CD4-positive, alpha-beta memory T cell (primary cell): ENCODE results near the gene GAS2L2. TPM values are rescaled to one million over a fixed set of nuclear protein-coding genes. Genes with fewer than 3 reads are reported as not detected.
"Not testable (repeated sequence)": the region's sequence is repeated elsewhere in the genome, so short reads cannot be mapped to it uniquely, and the experiment has no call there.

Experiments used
- CTCF ChIA-PET: fragments of 350-600 bp; sonication (Branson Sonifier 250); formaldehyde crosslinking; loops from one replicate; lab custom pipeline; 2021; ENCODE audit warnings: inconsistent platforms; ENCODE audit not compliant: partially characterized antibody; lab: Charles Lee
- POLR2A ChIA-PET: fragments of 350-600 bp; sonication (Branson Sonifier 250); formaldehyde crosslinking; loops from one replicate; lab custom pipeline; 2021; ENCODE audit not compliant: partially characterized antibody; lab: Charles Lee
- DNase-seq, 5 donors: peaks; one replicate each; pipeline versions ENCODE4 v3.0.0 to v3.0.0-alpha.2; 2020 to 2022; ENCODE audit warnings: mixed read lengths in 1 of 5
- H3K27ac ChIP-seq: one replicate; pipeline ENCODE4 v1.7.0; 2013; ENCODE audit warnings: low read depth, low read length
- H3K27me3 ChIP-seq: 2 replicates; pipeline ENCODE4 v1.7.0; 2013; ENCODE audit warnings: mild to moderate bottlenecking, low read length, moderate library complexity; ENCODE audit not compliant: insufficient read depth
- H3K36me3 ChIP-seq: 2 replicates; pipeline ENCODE4 v1.7.0; 2013; ENCODE audit warnings: mild to moderate bottlenecking, low read length, moderate library complexity; ENCODE audit not compliant: insufficient read depth
- H3K4me1 ChIP-seq: 2 replicates; pipeline ENCODE4 v1.7.0; 2013; ENCODE audit warnings: mild to moderate bottlenecking, low read length, moderate library complexity; ENCODE audit not compliant: insufficient read depth
- H3K4me3 ChIP-seq, 2 donors: one replicate each; pipeline ENCODE4 v1.7.0; 2013; ENCODE audit warnings: low read length in 2 of 2, mild to moderate bottlenecking in 1 of 2
- H3K9me3 ChIP-seq, 2 donors: one replicate each; pipeline ENCODE4 v1.7.0; 2013; ENCODE audit warnings: low read length in 2 of 2, control low read depth in 1 of 2; ENCODE audit not compliant: control insufficient read depth in 1 of 2
- H3K27ac Mint-ChIP-seq, 7 donors: one replicate each; pipeline ENCODE4 v1.8.0; 2020 to 2021; ENCODE audit warnings: mixed read lengths in 7 of 7, mild to moderate bottlenecking in 6 of 7, inconsistent platforms in 3 of 7, moderate library complexity in 3 of 7
- H3K27me3 Mint-ChIP-seq, 2 donors: one replicate each; pipeline ENCODE4 v1.8.0; 2020 to 2021; ENCODE audit warnings: mixed read lengths in 2 of 2
- H3K36me3 Mint-ChIP-seq, 2 donors: one replicate each; pipeline ENCODE4 v1.8.0; 2020 to 2021; ENCODE audit warnings: mixed read lengths in 2 of 2, inconsistent platforms in 1 of 2, mild to moderate bottlenecking in 1 of 2
- H3K4me1 Mint-ChIP-seq, 4 donors: one replicate each; pipeline ENCODE4 v1.8.0; 2020 to 2021; ENCODE audit warnings: mixed read lengths in 4 of 4, mild to moderate bottlenecking in 1 of 4
- H3K4me3 Mint-ChIP-seq, 8 donors: one replicate each; pipeline ENCODE4 v1.8.0; 2020 to 2021; ENCODE audit warnings: mixed read lengths in 8 of 8, mild to moderate bottlenecking in 7 of 8, moderate library complexity in 6 of 8, inconsistent platforms in 3 of 8
- H3K9me3 Mint-ChIP-seq, 8 donors: one replicate each; pipeline ENCODE4 v1.8.0; 2020 to 2021; ENCODE audit warnings: mixed read lengths in 8 of 8, mild to moderate bottlenecking in 5 of 8, inconsistent platforms in 3 of 8, moderate library complexity in 1 of 8
- intact Hi-C: fragments of 100-400 bp; cut with micrococcal nuclease; formaldehyde crosslinking; loops from one replicate; pipeline ENCODE4 v1.15.1; 2023
- polyA plus RNA-seq, 2 donors: library from polyadenylated mRNA; unstranded; fragments of 300-500 nt; fragmentation: Illumina TruSeq; gene quantifications; one replicate each; pipeline ENCODE4 v1.2.3, GENCODE V29; 2021
- total RNA-seq, 2 experiments: library from RNA; stranded (reverse); gene quantifications; one replicate each; pipeline ENCODE4 v1.2.3, GENCODE V29; 2021

The GAS2L2 gene
- total and polyA plus RNA-seq, 4 experiments from 2014 or later, result 0.13 to 0.26 TPM; not detected in 2

DNA sequence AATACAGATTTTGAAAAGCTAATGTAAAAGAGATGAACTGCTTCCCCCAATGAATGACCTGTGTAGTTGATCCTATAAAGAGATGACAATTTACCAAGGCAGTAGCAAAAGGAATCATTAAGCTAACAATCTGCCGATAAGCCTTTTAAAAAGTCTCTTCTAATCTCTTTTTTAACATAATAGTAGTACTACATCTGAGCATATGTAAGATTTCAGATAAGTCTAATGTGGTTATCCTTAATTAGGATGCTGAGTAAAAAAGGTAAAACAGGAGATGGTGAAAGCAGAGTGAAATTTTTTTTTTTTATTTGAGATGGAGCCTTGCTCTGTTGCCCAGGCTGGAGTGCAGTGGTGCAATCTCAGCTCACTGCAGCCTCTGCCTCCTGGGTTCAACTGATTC lies 47.8 kb downstream of the GAS2L2 start:
- Mint-ChIP-seq H3K36me3 (peaks cover 32 to 45% of the 10 kb centered on the region in 2 donors), H3K27me3 (no peaks in the 10 kb centered on the region), H3K27ac (no peak overlapping the region), H3K9me3 (peaks cover 0 to 3% (median 0%) of the 10 kb centered on the region in 8 donors), H3K4me3 (no peak overlapping the region), H3K4me1 (peaks cover 29 to 54% (median 37%) of the 10 kb centered on the region in 4 donors)
- Histone ChIP-seq H3K27me3 (no peaks in the 10 kb centered on the region), H3K9me3 (no peaks in the 10 kb centered on the region), H3K4me3 (no peak overlapping the region), H3K4me1 (peaks cover 10% of the 10 kb centered on the region), H3K36me3 (peaks cover 2% of the 10 kb centered on the region), H3K27ac (no peak overlapping the region)
- intact Hi-C loops, result no loop called here
- no peak for DNase-seq
- ChIA-PET POLR2A (no interaction called here), CTCF (no interaction called here)

DNA sequence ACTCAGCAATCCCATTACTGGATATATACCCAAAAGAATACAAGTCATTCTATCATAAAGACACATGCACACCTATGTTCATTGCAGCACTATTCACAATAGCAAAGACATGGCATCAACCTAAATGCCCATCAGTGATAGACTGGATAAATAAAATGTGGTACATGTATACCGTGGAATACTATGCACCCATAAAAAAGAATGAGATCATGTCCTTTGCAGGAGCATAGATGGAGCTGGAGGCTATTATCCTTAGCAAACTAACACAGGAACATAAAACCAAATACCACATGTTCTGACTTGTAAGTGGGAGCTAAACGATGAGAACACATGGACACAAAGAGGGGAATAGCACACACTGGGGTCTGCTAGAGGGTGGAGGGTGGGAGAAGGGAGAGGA lies 49.7 kb downstream of the GAS2L2 start:
- H3K4me1 Mint-ChIP-seq, result peaks cover 21 to 44% (median 28%) of the 10 kb centered on the region in 4 donors
- H3K9me3 Mint-ChIP-seq, H3K4me3 Mint-ChIP-seq, H3K27me3 Mint-ChIP-seq, POLR2A ChIA-PET, H3K27me3 ChIP-seq, H3K4me1 ChIP-seq, H3K4me3 ChIP-seq, H3K27ac ChIP-seq, H3K36me3 ChIP-seq, DNase-seq, intact Hi-C loops, H3K9me3 ChIP-seq: not testable (repeated sequence)
- CTCF ChIA-PET, result interaction anchor here (0.9 kb wide), 1 partner anchor 9 kb away, joined by 3 read pairs; no protein-coding TSS in a partner anchor
- H3K27ac Mint-ChIP-seq, result peak overlapping the region in 2 of 7 donors; percentile 31 to 70
- peaks cover 26 to 38% of the 10 kb centered on the region in 2 donors for H3K36me3 Mint-ChIP-seq

DNA sequence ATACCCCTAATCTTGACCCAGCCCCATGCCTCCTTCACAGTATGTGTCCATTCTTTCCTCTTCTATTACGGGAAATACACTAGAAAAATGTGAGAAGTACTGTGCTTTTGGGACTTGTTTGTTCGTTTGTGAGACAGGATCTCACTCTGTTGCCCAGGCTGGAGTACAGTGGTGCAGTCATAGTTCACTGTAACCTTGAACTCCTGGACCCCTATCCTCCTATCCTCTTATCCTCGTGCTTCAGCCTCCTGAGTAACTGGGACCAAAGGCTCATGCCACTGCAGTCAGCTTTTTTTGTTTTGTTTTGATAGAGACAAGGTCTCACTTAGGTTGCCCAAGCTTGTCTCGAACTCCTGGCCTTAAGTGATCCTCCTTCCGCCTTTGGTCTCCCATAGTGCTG lies 51.5 kb downstream of the GAS2L2 start:
- peaks cover 10 to 30% (median 20%) of the 10 kb centered on the region in 4 donors for H3K4me1 Mint-ChIP-seq
- intact Hi-C loops, result no loop called here
- no peaks in the 10 kb centered on the region for H3K4me1 ChIP-seq
- H3K36me3 Mint-ChIP-seq, result peaks cover 32 to 45% of the 10 kb centered on the region in 2 donors
- CTCF ChIA-PET, result no interaction called here
- no peak for DNase-seq
- H3K27ac Mint-ChIP-seq, result no peak overlapping the region
- H3K27me3 Mint-ChIP-seq, result no peaks in the 10 kb centered on the region
- POLR2A ChIA-PET, result no interaction called here
- peaks cover 5% of the 10 kb centered on the region for H3K36me3 ChIP-seq
- H3K27me3 ChIP-seq, result no peaks in the 10 kb centered on the region
- H3K27ac ChIP-seq, result no peak overlapping the region
- no peak overlapping the region for H3K4me3 ChIP-seq
- peaks cover 0 to 3% (median 0%) of the 10 kb centered on the region in 8 donors for H3K9me3 Mint-ChIP-seq
- no peaks in the 10 kb centered on the region for H3K9me3 ChIP-seq
- no peak overlapping the region for H3K4me3 Mint-ChIP-seq

- no peak overlapping the region for H3K27ac Mint-ChIP-seq
- CTCF ChIA-PET, result interaction anchor here (0.9 kb wide), 1 partner anchor 15 kb away, joined by 3 read pairs; no protein-coding TSS in a partner anchor
- H3K4me3 Mint-ChIP-seq, result no peak overlapping the region
- Histone ChIP-seq H3K27me3 (no peaks in the 10 kb centered on the region), H3K4me1 (no peaks in the 10 kb centered on the region), H3K4me3 (no peak overlapping the region), H3K9me3 (no peaks in the 10 kb centered on the region), H3K36me3 (peaks cover 10% of the 10 kb centered on the region), H3K27ac (no peak overlapping the region)
- H3K4me1 Mint-ChIP-seq, result peaks cover 7 to 21% (median 12%) of the 10 kb centered on the region in 4 donors
- H3K36me3 Mint-ChIP-seq, result peaks cover 40 to 50% of the 10 kb centered on the region in 2 donors
- H3K27me3 Mint-ChIP-seq, result no peaks in the 10 kb centered on the region
- DNase-seq, result no peak
- POLR2A ChIA-PET, result no interaction called here
- H3K9me3 Mint-ChIP-seq, result peaks cover 0 to 3% (median 0%) of the 10 kb centered on the region in 8 donors
- intact Hi-C loops, result no loop called here
These were observed 52.9 kb downstream of the GAS2L2 start for GRCh38 chr17:35700150-35700549.

DNA sequence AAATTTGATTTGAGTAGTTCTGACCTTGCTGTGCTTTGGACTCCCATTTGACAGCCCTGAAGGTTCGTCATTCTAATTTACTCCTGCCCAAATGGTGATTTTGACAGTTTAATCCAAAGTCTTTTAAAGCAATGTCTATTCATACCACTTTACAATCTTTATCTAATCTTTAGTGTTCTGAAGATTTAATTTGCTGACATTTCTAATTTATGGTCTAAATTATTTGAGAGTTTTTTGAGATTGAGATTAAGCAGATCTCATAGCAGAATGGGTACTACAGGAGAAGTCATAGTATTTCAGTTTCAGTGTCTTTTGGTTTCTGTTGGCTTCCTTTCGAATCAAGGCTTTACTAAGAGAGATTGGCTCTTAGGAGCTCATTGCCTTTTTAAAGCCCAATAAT lies 54.2 kb downstream of the GAS2L2 start:
- no peak overlapping the region for H3K4me3 ChIP-seq
- H3K36me3 ChIP-seq, result peaks cover 21% of the 10 kb centered on the region
- ChIA-PET POLR2A (no interaction called here), CTCF (no interaction called here)
- no peaks in the 10 kb centered on the region for H3K9me3 ChIP-seq
- no peak for DNase-seq
- H3K36me3 Mint-ChIP-seq, result peaks cover 48 to 55% of the 10 kb centered on the region in 2 donors
- no peaks in the 10 kb centered on the region for H3K4me1 ChIP-seq
- H3K27me3 Mint-ChIP-seq, result no peaks in the 10 kb centered on the region
- peaks cover 0 to 3% (median 0%) of the 10 kb centered on the region in 8 donors for H3K9me3 Mint-ChIP-seq
- H3K27me3 ChIP-seq, result no peaks in the 10 kb centered on the region
- no peak overlapping the region for H3K4me3 Mint-ChIP-seq
- intact Hi-C loops, result no loop called here
- H3K27ac Mint-ChIP-seq, result no peak overlapping the region
- peaks cover 0 to 8% (median 7%) of the 10 kb centered on the region in 4 donors for H3K4me1 Mint-ChIP-seq
- no peak overlapping the region for H3K27ac ChIP-seq

GRCh38 chr17:35695613-35696012 lies 57.4 kb downstream of the GAS2L2 start:
- POLR2A ChIA-PET, result no interaction called here

DNA sequence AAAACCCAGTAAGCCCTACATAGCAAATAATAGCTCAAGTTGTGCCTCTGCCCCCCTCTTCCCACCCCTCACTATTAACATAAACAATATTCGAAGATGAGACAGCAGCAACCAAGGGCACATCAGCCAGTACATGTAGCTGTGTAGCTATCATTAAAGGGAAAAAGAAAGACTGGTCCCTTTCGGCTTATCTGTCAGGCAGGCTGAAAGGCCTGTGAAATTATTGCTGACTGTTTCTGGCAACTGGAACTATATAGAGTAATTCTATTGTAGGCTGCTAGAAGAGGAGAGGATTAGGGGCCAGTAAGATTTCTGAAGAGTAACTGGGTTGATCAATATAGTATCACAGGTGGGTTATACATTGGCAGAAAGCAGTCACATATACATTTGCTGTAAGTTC lies 58.1 kb downstream of the GAS2L2 start:
- no peak for DNase-seq
- Mint-ChIP-seq H3K9me3 (no peaks in the 10 kb centered on the region), H3K27ac (no peak overlapping the region), H3K4me1 (peaks cover 0 to 2% (median 0%) of the 10 kb centered on the region in 4 donors), H3K4me3 (no peak overlapping the region), H3K27me3 (no peaks in the 10 kb centered on the region), H3K36me3 (peaks cover 44 to 63% of the 10 kb centered on the region in 2 donors)
- ChIA-PET CTCF (interaction anchor here (1.0 to 1.7 kb wide), 3 partner anchors 8 to 81 kb away, joined by 3 to 5 read pairs (median 3); no protein-coding TSS in a partner anchor), POLR2A (no interaction called here)
- Histone ChIP-seq H3K4me3 (no peak overlapping the region), H3K27me3 (no peaks in the 10 kb centered on the region), H3K36me3 (peaks cover 35% of the 10 kb centered on the region), H3K9me3 (no peaks in the 10 kb centered on the region), H3K4me1 (no peaks in the 10 kb centered on the region), H3K27ac (no peak overlapping the region)
- intact Hi-C loops, result no loop called here

More at GRCh38 chr17:35695613-35696012, 57.4 kb downstream of the GAS2L2 start:
- H3K36me3 ChIP-seq, result peaks cover 32% of the 10 kb centered on the region
- H3K9me3 ChIP-seq, result no peaks in the 10 kb centered on the region
- no peak overlapping the region for H3K4me3 Mint-ChIP-seq
- H3K4me1 Mint-ChIP-seq, result peaks cover 0 to 2% (median 0%) of the 10 kb centered on the region in 4 donors
- no peaks in the 10 kb centered on the region for H3K9me3 Mint-ChIP-seq
- no peak for DNase-seq
- H3K27ac Mint-ChIP-seq, result no peak overlapping the region
- H3K27me3 ChIP-seq, result no peaks in the 10 kb centered on the region
- CTCF ChIA-PET, result interaction anchor here (0.7 to 1.7 kb wide), 4 partner anchors 10 to 575 kb away, joined by 3 to 5 read pairs (median 3); no protein-coding TSS in a partner anchor
- H3K27me3 Mint-ChIP-seq, result no peaks in the 10 kb centered on the region
- H3K36me3 Mint-ChIP-seq, result peaks cover 37 to 58% of the 10 kb centered on the region in 2 donors
- intact Hi-C loops, result no loop called here
- H3K27ac ChIP-seq, result no peak overlapping the region
- no peaks in the 10 kb centered on the region for H3K4me1 ChIP-seq
- H3K4me3 ChIP-seq, result no peak overlapping the region
